Measurements from ENCODE around the gene KCNK2.
"Not testable (repeated sequence)": the region's sequence is repeated elsewhere in the genome, so short reads cannot be mapped to it uniquely, and the experiment has no call there.

The KCNK2 gene

DNA sequence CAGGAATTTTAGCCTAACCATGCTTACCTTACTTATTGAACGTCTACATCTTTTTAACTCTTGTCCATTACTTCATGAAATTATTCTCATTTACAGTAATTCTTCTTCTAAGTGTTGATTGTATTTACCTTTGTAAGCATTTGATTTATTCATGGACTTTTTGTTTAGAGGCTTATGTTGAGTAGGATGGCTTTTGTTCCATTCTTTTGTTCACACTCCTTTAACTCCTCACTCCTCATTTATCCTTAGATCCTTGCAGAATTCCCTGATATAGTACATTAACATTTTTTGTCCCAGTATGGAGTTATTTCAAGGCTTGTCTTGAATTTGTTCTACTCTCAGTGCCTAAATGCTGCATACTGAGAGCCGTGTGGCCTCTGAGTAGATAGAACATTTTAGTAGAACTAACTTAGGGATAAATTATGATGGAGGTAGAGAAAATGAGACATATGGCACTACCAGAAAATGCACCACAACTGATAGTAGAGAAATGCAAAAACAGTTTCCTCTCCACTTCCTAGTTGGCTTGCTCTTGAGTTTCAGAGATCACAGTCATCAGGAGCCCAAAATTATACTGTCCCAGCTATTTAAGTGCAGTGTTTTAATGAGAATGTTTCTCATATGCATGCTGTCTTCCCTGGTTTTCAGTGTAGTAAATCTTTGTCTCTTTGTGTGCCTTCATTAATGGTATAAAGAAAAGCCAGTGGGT is 69.5 kb downstream of the KCNK2 start:
- DNase-seq (ENCODE audit: low read depth in 3 of 3), result no peak

DNA sequence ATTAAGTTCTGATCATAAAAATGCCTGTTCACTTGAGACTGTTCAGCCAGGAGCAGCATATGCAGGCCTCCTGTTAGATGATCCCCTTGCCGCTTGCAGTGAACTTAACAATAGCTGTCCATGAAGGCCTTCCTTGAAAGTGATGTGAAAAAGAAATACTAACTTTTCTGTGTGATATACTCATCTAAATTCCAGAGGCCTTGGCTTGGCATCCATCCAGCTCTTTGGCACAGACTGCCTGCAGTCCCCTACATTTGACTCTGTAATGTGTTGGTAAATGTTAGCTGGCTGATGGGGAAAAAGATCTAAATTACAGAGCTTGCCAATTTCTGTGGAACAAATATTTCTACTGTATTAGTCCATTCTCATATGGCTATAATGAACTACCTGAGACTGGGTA is 73.7 kb downstream of the KCNK2 start:
- no peak for DNase-seq (ENCODE audit: low read depth in 3 of 3)

DNA sequence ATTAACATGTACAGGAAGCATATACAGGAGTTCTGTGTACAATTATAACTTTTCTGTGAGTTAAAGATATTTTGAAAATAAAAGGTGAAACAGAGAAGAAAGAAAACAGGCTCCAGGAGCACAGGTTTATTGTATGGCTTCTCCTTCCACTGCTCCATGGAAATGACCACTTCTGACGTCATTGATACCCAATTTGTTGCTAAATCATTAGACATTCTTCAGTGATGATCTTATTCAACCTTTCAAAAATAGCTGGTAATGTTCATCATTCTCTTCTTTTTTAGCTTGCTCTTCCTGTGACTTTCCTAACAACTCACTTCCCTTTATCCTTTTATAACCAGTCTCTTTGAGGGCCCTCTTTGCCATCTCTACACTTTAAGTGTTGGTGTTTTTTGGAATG is 77.8 kb downstream of the KCNK2 start:
- no peak for DNase-seq (ENCODE audit: low read depth in 3 of 3)

DNA sequence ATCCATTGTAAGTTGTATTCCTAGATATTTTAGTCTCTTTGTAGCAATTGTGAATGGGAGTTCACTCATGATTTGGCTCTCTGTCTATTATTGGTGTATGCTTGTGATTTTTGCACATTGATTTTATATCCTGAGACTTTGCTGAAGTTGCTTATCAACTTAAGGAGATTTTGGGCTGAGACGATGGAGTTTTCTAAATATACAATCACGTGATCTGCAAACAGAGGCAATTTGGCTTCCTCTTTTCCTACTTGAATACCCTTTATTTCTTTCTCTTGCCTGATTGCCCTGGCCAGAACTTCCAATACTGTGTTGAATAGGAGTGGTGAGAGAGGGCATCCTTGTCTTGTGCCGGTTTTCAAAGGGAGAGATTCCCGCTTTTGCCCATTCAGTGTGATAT is 80.6 kb downstream of the KCNK2 start:
- not testable (repeated sequence) for DNase-seq (ENCODE audit: low read depth in 3 of 3)

DNA sequence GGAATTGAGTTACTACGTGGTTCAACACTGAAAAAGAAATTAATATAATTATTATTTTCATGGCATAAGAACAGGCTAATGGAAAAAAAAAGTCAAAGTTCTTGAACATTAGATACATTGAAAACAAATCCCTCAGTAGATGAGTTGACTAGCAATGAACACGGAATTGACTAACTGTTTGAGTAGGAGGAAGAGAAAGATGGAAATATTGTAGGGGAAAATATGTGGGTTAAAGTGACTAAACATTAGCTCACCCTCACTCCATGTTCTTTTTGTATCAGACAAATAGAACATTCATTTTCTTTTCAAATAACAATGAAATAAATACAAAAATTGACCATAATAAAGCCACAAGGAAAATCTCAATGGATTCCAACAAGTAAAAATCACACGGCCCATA is 84.3 kb downstream of the KCNK2 start:
- no peak for DNase-seq (ENCODE audit: low read depth in 3 of 3)

DNA sequence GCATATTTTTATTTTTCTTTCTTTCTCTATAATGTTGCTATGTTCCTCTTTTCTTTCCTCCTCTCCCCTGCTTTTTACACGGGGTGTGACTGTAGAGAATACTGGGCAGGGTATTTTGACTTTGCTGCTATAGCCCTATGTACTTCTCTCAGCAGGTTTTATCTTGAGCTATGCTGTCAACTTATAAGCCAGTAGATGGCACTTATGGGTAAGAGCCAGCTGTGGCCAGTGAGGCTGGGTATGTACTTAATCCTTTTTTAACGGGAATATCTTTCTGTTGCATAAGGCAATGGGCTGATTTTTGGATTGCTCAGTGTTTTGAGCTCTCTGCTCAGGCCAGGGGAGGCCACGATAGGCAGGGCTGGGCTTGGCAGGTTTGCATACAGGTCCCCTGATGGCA is 99.0 kb downstream of the KCNK2 start:
- no peak for DNase-seq (ENCODE audit: low read depth in 3 of 3)

DNA sequence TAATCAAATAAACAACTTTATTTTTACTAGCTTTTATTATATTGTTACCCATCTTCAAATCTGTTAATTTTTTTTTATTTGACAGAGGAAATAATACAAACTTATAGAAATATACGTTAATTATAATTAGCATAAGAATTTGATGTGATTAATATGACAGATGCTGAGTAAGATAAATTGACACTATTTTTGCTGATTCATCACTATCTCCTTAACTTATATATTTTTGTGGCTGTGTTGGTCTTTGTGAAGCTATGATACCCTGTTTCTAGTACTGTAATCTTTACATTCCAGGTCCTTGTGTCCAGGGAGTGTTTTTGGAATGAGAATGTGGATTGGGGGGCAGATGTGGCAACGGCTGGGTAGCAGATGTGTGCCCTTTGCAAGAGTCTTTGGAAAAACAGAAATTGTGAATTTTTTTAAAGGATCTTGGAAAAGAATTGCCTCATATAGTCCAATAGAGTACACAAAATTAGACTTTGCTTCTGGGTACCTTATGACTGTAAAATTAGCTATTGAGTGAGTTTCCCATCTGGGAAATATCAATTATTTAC is 102.6 kb downstream of the KCNK2 start:
- no peak for DNase-seq (ENCODE audit: low read depth in 3 of 3)

DNA sequence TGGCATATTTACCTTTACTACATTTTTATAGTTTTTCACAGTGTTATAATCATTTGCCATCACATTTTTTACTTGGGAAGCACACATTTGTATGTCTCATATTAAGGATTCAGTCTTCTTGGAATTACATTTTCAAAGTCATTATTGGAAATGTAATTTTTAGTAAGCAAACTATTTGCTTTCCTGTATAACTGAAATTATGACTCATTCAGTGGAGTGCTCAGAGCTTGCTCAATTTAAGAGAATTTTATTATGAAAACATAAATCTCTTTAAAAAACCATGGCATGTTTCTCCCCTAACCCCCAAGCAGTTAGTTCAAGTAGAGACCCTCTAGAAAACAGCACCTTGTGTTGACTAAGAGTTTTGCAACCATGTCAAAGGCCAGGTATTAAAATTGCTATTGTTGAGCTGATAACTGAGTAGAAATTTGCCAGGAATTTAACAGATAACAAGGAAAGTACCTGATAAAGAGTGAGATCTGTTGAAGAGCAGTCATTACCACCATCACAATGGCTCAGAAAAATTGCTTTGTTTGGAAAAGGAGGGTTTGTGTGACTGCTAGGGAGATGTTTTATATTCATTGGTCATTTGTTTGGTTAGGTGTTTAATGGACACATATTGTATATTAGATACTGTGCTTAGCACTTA is 105.9 kb downstream of the KCNK2 start:
- no peak for DNase-seq (ENCODE audit: low read depth in 3 of 3)

DNA sequence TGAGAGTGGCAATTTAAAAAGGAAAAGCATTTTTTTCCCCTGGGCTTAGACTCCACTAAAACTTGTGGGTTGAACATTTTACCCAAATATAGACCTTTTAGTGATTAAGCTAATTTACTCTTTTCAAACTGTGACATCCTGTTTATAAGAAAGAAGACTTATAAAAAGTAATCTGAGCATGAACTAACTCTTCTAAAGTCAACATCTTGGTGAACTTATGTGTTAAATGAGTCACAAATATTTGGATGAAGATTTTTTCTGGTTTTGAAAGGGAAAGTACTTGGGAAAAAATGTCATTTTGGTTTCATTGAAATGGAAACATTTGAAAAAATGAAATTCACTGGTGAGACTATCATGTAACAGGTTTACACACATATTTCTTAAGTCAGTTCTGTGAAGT is 109.8 kb downstream of the KCNK2 start:
- DNase-seq (ENCODE audit: low read depth in 3 of 3), result no peak

DNA sequence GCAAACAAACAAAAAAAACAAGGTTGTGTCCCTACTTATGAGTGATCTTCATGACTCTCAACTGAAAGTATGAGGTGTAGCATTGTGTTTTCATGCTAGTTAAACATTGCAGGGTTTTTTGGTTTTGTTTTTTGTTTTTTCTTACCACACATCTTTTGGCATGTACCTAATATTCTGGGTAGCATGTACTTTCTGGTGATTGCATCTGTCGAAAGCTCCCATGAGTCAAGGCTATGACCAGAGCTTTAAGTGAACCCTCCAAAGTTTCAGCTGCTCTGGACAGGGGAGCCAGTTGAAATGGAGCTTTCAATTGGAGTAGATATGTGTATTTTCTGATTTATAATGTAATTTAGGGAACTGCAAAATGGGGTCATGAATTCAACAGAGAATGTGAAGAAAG is 115.5 kb downstream of the KCNK2 start:
- DNase-seq (ENCODE audit: low read depth in 3 of 3), result no peak

DNA sequence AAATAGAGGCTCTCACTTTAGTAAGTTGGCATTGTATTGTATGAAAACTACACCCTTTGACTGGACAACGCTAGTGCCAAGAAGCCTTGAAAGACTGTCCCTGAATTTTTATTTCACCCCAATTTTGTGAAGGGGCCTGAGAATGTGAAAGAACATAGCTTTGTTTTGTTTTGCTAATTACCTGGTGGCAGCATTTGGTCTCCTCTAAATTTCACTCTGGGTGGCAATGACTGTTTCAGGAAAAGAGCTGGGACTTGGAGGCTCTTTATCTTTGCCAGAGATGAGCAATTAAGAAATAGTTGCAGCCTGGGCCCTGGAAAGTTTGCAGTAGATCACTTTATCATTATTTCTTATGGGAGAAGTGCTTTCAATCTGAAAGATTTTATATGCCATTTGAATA is 117.6 kb downstream of the KCNK2 start:
- DNase-seq (ENCODE audit: low read depth in 3 of 3), result no peak

DNA sequence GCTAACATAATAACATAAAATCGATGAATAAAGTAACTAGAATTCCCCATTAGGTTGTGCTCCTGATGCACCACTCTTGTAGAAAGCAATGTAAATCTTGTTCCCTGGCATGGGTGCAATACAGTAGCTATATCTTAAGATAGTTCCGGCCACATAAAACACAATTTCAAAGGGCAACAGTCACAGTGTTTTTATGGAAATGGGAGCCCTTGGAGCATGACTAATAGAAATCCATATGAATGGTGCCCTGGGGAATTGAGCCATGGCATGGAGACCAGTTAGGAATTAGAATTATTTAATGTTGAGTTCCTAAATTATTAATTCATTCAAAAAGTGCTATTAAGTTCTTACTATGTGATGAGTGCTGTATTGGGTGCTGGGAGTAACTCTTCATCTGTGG is 118.7 kb downstream of the KCNK2 start:
- DNase-seq (ENCODE audit: low read depth in 3 of 3), result no peak

DNA sequence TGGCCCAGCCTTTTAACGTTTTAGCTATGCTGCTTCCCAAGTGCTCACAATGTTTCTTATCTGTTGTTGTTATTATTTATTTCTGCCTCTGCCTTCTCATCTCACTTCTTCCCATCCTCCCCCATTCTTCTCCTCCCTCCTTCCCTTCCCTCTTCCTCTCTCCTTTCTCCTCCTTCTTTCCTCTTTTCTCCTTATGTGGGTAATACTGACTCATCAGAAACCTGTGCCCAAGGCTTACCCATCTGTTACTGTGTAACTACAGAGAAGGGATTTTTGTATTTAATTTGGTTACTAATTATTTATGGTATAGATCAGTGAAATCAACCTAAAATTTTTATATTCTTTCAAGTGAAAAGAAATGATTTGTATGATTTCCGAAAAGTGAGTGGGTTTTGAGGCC is 120.3 kb downstream of the KCNK2 start:
- no peak for DNase-seq (ENCODE audit: low read depth in 3 of 3)

DNA sequence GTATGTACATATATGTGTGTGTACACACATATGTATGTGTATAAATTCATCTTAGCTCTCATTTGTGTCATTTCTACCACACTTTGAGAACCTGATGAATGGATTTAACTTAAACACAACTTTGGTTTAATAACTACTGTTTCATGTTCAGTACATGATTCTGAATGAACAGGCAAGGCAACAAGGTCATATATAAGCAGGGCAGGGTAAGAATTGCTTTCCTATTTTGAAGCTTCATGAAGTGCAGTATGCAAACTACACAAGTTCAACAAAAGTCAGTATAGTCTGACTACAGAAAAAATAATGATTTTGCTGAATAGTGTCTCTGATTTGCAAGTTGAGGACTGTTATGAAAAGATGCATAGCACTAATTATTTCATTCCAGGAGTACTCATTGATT is 127.6 kb downstream of the KCNK2 start:
- DNase-seq (ENCODE audit: low read depth in 3 of 3), result no peak

DNA sequence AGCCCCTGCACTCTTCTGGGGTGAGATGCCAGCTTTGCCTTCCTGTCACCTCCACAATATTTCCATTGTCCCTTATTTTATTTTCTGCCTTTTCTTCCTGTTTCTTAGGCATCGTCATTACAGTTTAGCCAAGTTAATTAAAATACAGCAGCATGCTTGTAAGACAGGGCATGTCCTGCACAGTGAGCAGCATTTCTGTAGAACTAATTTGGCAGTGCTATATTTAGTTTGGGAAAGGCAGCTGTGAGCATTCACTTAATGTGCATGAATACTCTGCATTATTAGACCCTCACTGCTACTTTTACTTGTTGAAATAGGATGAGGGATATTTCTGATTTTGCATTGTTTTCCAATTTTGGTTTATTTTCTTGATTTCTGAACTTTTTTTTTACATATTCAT is 133.3 kb downstream of the KCNK2 start:
- DNase-seq (ENCODE audit: low read depth in 3 of 3), result no peak

DNA sequence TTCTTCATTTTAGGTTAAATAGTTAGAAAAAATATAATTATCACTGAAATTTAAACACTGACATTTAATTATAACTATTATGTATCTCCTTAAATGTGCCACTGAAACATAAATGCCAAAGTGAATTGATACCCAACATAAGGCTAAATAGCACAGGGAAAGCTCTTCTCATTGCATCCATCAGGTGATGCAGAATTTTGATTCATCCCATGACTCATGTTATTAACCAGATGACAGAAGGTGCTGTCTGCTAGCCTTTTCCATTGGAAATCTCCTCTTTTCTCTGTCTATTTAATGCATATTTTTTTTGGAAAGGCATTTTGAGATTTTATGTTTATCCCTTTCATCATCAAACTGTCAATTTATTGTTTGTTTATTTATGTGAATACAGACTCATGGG is 136.8 kb downstream of the KCNK2 start:
- no peak for DNase-seq (ENCODE audit: low read depth in 3 of 3)

DNA sequence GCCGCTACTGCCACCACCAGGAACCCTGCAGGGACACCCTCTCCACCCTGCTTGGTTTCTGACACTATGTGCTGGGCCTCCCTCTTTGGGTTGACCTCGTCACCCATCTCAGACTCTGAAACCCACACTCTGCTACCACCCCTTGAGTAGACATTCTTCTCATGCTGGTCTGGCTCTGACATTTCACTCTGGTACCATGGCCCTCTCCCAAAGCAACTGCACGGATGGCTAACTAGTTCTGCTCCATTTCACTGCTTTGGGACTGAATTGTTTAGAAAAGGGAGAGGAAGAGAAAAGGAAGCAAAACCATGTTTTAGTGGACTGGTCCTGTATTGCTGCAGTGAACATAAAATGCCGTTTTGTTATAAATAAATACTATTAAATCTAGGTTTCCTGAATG is 137.8 kb downstream of the KCNK2 start:
- no peak for DNase-seq (ENCODE audit: low read depth in 3 of 3)

DNA sequence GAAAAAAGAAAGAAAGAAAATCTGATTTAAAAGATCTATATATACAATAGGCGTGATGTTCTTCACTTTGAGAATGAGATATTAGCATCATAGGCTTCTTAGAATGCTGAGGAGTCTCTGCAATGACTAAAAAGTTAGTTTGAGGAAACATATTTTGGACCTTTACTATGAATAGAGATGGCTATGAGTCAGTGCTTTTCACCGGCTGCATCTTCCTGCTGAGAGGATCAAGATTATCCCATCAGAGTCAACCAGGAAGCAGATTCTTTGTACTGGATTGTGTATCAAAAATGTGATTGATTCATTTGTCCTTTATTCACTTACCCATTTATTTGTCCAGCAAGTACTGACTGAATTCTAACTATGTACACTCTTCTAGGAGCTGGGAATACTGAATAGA is 144.2 kb downstream of the KCNK2 start:
- DNase-seq (ENCODE audit: low read depth in 3 of 3), result no peak

DNA sequence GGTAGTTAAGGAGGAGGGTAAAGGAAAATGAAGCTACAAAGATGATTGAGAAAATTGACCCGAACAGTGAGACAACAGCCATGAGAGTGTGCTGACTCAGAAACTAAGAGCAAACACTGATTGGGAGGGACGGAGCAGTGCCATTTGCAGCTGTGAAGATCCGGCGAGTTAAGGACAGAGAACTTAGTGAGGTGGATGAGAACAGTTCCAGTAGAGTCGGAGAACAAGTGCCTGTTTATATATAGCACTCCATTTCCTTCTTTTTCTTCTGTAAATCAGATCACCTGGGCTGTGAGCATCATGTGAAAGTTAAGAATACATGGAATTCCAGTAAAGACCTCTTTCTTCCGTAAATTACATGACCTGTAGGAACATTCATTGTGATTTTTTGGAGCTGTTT is 145.7 kb downstream of the KCNK2 start:
- no peak for DNase-seq (ENCODE audit: low read depth in 3 of 3)

DNA sequence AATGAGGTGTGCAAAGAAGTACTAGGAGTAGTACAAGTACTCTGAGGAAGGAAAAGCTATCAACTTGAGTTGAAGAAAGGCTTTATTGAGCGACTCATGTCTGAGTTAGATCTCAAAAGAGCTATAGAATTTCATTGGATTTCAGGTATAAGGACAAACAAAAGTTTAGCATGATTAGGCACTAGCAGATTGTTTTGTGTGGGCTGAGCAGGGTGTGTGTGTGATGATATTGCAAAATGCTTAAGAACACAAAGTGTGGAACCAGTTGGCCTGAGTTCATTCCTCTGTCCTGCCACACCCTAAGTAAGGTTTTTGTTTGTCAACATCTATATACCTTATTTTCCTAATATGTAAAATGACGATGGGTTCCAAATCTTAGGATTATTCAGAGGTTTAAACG is 158.9 kb downstream of the KCNK2 start:
- no peak for DNase-seq (ENCODE audit: low read depth in 3 of 3)

DNA sequence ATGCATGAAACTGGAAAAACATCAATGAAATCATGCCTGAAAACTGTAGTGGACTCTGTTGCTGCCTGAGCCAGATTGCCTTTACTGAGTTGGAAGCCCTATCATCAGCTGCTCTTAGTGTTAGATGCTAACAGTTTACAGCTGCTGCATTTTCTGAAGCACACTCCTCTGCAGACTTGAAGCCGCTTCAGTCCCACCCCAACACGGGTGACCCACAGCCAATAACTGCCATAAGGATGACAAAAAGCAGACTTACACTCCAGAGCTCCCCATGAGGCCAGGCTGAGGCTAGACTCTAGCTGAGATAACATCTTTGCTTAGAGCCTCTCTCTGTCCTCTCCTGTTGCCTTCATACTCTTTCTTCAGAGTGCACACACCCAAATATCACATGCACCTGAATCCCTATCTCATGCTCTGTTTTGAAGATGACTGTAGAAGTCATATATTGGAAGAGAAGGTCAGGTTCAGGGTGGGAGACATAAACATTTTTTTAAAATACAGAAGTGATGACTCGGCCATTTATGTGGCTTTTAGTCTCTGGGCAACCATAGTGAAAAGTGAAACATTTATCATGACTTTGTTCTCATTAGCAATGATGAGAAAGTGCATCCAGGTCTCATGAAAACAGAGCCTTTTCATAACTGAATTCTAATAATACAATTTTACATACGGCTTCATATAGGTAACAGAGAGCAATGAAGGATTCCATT is 161.0 kb downstream of the KCNK2 start:
- DNase-seq (ENCODE audit: low read depth in 3 of 3), result no peak

DNA sequence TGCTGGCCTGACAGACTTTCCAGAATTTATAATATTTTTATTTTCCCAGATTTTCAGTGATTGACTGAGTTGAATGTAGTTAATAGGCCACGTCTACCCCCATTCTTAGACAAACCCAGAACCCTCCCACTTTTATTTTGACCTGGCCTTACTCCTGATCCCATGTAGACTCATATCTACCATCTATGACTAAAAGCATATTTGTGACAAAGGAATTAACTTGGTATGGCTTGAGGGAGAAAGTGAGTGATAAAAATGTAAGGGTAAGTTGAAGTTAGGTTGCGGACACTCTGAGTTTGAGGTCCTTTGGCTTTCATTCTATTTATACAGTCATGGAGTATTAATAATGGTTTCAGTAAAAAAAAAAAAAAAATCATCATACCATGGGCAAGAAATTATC is 168.4 kb downstream of the KCNK2 start:
- no peak for DNase-seq (ENCODE audit: low read depth in 3 of 3)

DNA sequence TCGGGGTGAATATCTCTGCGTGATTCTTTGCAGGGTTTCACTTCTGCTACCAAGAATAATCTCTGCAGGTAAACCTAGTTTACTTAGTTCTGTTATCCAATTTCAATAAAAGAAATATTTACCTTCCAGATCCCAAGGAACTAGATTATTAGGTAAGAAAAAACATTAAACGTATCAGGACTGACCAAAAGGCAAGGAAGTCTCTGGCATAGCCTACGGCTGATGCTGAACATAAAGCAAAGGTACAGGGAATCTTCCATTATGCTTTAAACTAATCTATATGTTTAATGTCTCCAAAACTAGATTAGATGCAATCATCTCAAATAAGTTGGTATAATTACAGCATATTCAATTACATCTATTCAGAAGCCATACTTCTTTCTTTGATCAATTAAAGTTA is 168.9 kb downstream of the KCNK2 start:
- no peak for DNase-seq (ENCODE audit: low read depth in 3 of 3)

Data from stimulated activated CD4-positive, alpha-beta T cell treated with anti-CD3 and anti-CD28 coated beads, TNF-alpha, amount 100 ng/mL, for 24 hours (primary cell).